ENCODE measurements around the gene BIN2. TPM values are rescaled to one million over a fixed set of nuclear protein-coding genes. Genes with fewer than 3 reads are reported as not detected.
"Not testable (repeated sequence)": the region's sequence is repeated elsewhere in the genome, so short reads cannot be mapped to it uniquely, and the experiment has no call there.

Gene BIN2
- total RNA-seq, 1 experiment from 2014 or later: 0.20 TPM

- Mint-ChIP-seq H3K9me3 (no peaks in the 10 kb centered on the region), H3K27me3 (ENCODE audit: low read depth) (no peaks in the 10 kb centered on the region), H3K27ac (no peak overlapping the region), H3K36me3 (no peaks in the 10 kb centered on the region), H3K4me3 (no peak overlapping the region), H3K4me1 (no peaks in the 10 kb centered on the region)
- ChIA-PET CTCF (interaction anchor here (0.7 to 2.0 kb wide), 3 partner anchors 23 to 719 kb away, joined by 3 to 5 read pairs (median 5); partner anchors contain the start of gene SMAGP), POLR2A (no interaction called here)
- DNase-seq (ENCODE audit: low spot score) (no peak), ATAC-seq (no peak)
- TF ChIP-seq NR3C1 (CRISPR knock-in tag; conservative IDR thresholded peaks at IDR 0.05; ENCODE audit: low read depth) (no peak), FOXP4 (CRISPR knock-in tag; IDR thresholded peaks at IDR 0.05) (no peak), ZNF219 (CRISPR knock-in tag; IDR thresholded peaks at IDR 0.05; ENCODE audit: borderline replicate concordance) (no peak), RELA (CRISPR knock-in tag; IDR thresholded peaks at IDR 0.05; ENCODE audit: borderline replicate concordance) (no peak), ZNF263 (CRISPR knock-in tag; IDR thresholded peaks at IDR 0.05; ENCODE audit: low read depth) (no peak), IRF1 (CRISPR knock-in tag; IDR thresholded peaks at IDR 0.05) (no peak)
Measured at GRCh38 chr12:51293696-51294095, 30.3 kb downstream of the BIN2 start.

- H3K9me3 Mint-ChIP-seq; H3K27me3 Mint-ChIP-seq (ENCODE audit: low read depth); H3K27ac Mint-ChIP-seq; H3K4me3 Mint-ChIP-seq; DNase-seq (ENCODE audit: low spot score); H3K4me1 Mint-ChIP-seq; POLR2A ChIA-PET; H3K36me3 Mint-ChIP-seq: not testable (repeated sequence)
- peak; percentile 82 for ATAC-seq
- CTCF ChIA-PET: interaction anchor here (0.5 to 2.8 kb wide), 3 partner anchors 22 to 147 kb away, joined by 4 to 11 read pairs (median 9); partner anchors contain the start of gene SMAGP
Measured at GRCh38 chr12:51291603-51292513, 32.1 kb downstream of the BIN2 start.

GRCh38 chr12:51285843-51286242 is 38.1 kb downstream of the BIN2 start:
- DNase-seq (ENCODE audit: low spot score): no peak
- Mint-ChIP-seq H3K27ac (no peak overlapping the region), H3K4me1 (peaks cover 4% of the 10 kb centered on the region; the same call in 1 of the 2 replicates), H3K36me3 (no peaks in the 10 kb centered on the region), H3K4me3 (no peak overlapping the region), H3K9me3 (no peaks in the 10 kb centered on the region), H3K27me3 (ENCODE audit: low read depth) (no peaks in the 10 kb centered on the region)
- ChIA-PET CTCF (interaction anchor here (1.0 kb wide), 1 partner anchor 56 kb away, joined by 3 read pairs; no protein-coding TSS in a partner anchor), POLR2A (no interaction called here)
- no peak for TF ChIP-seq JAZF1 (CRISPR knock-in tag; IDR thresholded peaks at IDR 0.05)
- ATAC-seq: no peak

- DNase-seq (ENCODE audit: low spot score): no peak
- no peak for ATAC-seq
- Mint-ChIP-seq H3K4me1 (peaks cover 4% of the 10 kb centered on the region; the same call in 1 of the 2 replicates), H3K27me3 (ENCODE audit: low read depth) (no peaks in the 10 kb centered on the region), H3K4me3 (no peak overlapping the region), H3K9me3 (no peaks in the 10 kb centered on the region), H3K27ac (no peak overlapping the region), H3K36me3 (no peaks in the 10 kb centered on the region)
- POLR2A ChIA-PET: no interaction called here
- CTCF ChIA-PET: interaction anchor here (0.9 kb wide), 1 partner anchor 60 kb away, joined by 3 read pairs; no protein-coding TSS in a partner anchor
- TF ChIP-seq JUN (CRISPR knock-in tag; IDR thresholded peaks at IDR 0.05) (no peak), ZNF281 (CRISPR knock-in tag; IDR thresholded peaks at IDR 0.05) (no peak), E2F5 (CRISPR knock-in tag; IDR thresholded peaks at IDR 0.05) (no peak), CREB1 (CRISPR knock-in tag; IDR thresholded peaks at IDR 0.05) (no peak), ZNF121 (CRISPR knock-in tag; IDR thresholded peaks at IDR 0.05) (no peak), ZSCAN18 (CRISPR knock-in tag; IDR thresholded peaks at IDR 0.05) (no peak), ELF4 (CRISPR knock-in tag; IDR thresholded peaks at IDR 0.05; ENCODE audit: low read depth) (no peak), CBFB (CRISPR knock-in tag; IDR thresholded peaks at IDR 0.05; ENCODE audit: low read depth) (no peak), JAZF1 (CRISPR knock-in tag; IDR thresholded peaks at IDR 0.05) (no peak), NR1H2 (CRISPR knock-in tag; IDR thresholded peaks at IDR 0.05) (no peak)
Measured at GRCh38 chr12:51281202-51281924, 42.6 kb downstream of the BIN2 start.

Measured in WTC11 (cell line).